HepG2 (cell line): ENCODE measurements around the gene LYST. TPM values are rescaled to one million over a fixed set of nuclear protein-coding genes. Genes with fewer than 3 reads are reported as not detected.

Source experiments
- ATAC-seq: fragments of 200-7000 bp; cut with Tn5 transposase; 3 replicates; pipeline ENCODE4 v1.9.1; 2020; ENCODE audit warnings: mild to moderate bottlenecking, moderate library complexity
- BruUV-seq: library from RNA; stranded (reverse); fragments of 400-500 nt; replicated peaks from 2 replicates; lab custom pipeline; 2021; lab: Mats Ljungman, UMichigan
- CTCF ChIA-PET: fragments of 300-600 bp; formaldehyde crosslinking; extraction: SDS; loops from one replicate; lab custom pipeline; 2021; ENCODE audit warnings: low total read pairs, inconsistent platforms, low intra/inter-chr PET ratio; lab: Yijun Ruan, JAX
- POLR2A ChIA-PET: fragments of 350-600 bp; sonication (Branson Sonifier 250); formaldehyde crosslinking; loops from one replicate; lab custom pipeline; 2020; ENCODE audit warnings: antibody characterized with exemption, inconsistent platforms; lab: Yijun Ruan, JAX
- DNase-seq: peaks from one replicate; pipeline ENCODE4 v3.0.0-alpha.2; 2015; ENCODE audit warnings: low spot score
- FAIRE-seq: peaks from 3 replicates; lab custom pipeline; 2011; peaks lifted over from hg19 to GRCh38; lab: Jason Lieb, UNC
- H2AFZ ChIP-seq: one replicate; pipeline ENCODE4 v1.6.1; 2011; ENCODE audit warnings: low read length, inconsistent platforms
- H3K27ac ChIP-seq: fragments of 300-600 bp; 3 replicates; pipeline ENCODE4 v1.8.0; 2011; ENCODE audit warnings: mixed run types, mild to moderate bottlenecking, mixed read lengths, low read length, inconsistent platforms; ENCODE audit not compliant: insufficient read depth; ENCODE audit errors: extremely low read length
- H3K27me3 ChIP-seq, 2 experiments: fragments of 200-600 bp in 1 of 2; 2 replicates in 1 of 2; 3 replicates in 1 of 2; pipeline versions ENCODE4 v1.6.0 to v1.8.0; 2011; ENCODE audit warnings: low read length in 2 of 2, mild to moderate bottlenecking in 2 of 2, moderate library complexity in 2 of 2, inconsistent platforms in 1 of 2; ENCODE audit not compliant: insufficient read depth in 2 of 2, control insufficient read depth in 1 of 2
- H3K36me3 ChIP-seq, 2 experiments: fragments of 200-600 bp in 1 of 2; replicated peaks in 1 of 2; 2 replicates in 1 of 2; 3 replicates in 1 of 2; pipeline versions ENCODE4 v1.5.1 to v1.8.0; 2011; ENCODE audit warnings: low read length in 2 of 2, inconsistent platforms in 1 of 2; ENCODE audit not compliant: insufficient read depth in 2 of 2, control insufficient read depth in 1 of 2
- H3K4me1 ChIP-seq: 2 replicates; pipeline ENCODE4 v1.5.1; 2012; ENCODE audit warnings: low read length, inconsistent platforms; ENCODE audit not compliant: insufficient read depth
- H3K4me2 ChIP-seq: 2 replicates; pipeline ENCODE4 v1.6.0; 2011; ENCODE audit warnings: low read depth, low read length, inconsistent platforms
- H3K4me3 ChIP-seq, 3 experiments: fragments of 200-600 bp in 1 of 3; sonication (generic), shearing (Covaris generic) in 1 of 3; replicated peaks in 1 of 3; 2 replicates each; pipeline ENCODE4 v1.5.1; 2011 to 2016; ENCODE audit warnings: low read length in 3 of 3, inconsistent platforms in 2 of 3, low read depth in 2 of 3, mild to moderate bottlenecking in 2 of 3, control low read depth in 1 of 3, mixed read lengths in 1 of 3; ENCODE audit not compliant: insufficient read depth in 1 of 3
- H3K79me2 ChIP-seq: one replicate; pipeline ENCODE4 v1.6.1; 2011; ENCODE audit warnings: low read length, inconsistent platforms; ENCODE audit not compliant: insufficient read depth
- H3K9ac ChIP-seq: 2 replicates; pipeline ENCODE4 v1.6.0; 2011; ENCODE audit warnings: mild to moderate bottlenecking, low read depth, low read length, inconsistent platforms; ENCODE audit not compliant: insufficient read depth
- H3K9me3 ChIP-seq: 2 replicates; pipeline ENCODE4 v1.5.1; 2012; ENCODE audit warnings: mild to moderate bottlenecking, low read length
- H4K20me1 ChIP-seq: 2 replicates; pipeline ENCODE4 v1.6.0; 2011; ENCODE audit warnings: inconsistent platforms, mild to moderate bottlenecking, low read length, moderate library complexity; ENCODE audit not compliant: insufficient read depth
- CHCHD3 ChIP-seq: sonication (generic); formaldehyde crosslinking; IDR thresholded peaks from 2 replicates; pipeline ENCODE4 v1.8.0; 2022; ENCODE audit warnings: mild to moderate bottlenecking, missing genetic modification reagents, moderate library complexity
- JDP2 ChIP-seq: sonication (generic); formaldehyde crosslinking; IDR thresholded peaks from 2 replicates; pipeline ENCODE4 v1.8.1; 2022; ENCODE audit warnings: missing genetic modification reagents, borderline replicate concordance
- KAT2B ChIP-seq: fragments of 150-350 bp; IDR thresholded peaks from 2 replicates; pipeline ENCODE4 v1.6.1; 2014; ENCODE audit warnings: low read depth, low read length, borderline replicate concordance
- LCORL ChIP-seq, 2 experiments: fragments of 450-650 bp in 1 of 2; sonication (generic) in 1 of 2; formaldehyde crosslinking in 1 of 2; IDR thresholded peaks; 2 replicates each; pipeline versions ENCODE4 v1.5.0 to v1.6.1; 2017 to 2020; ENCODE audit warnings: antibody characterized with exemption in 1 of 2, missing genetic modification reagents in 1 of 2
- RAD21 ChIP-seq: fragments of 450-650 bp; formaldehyde crosslinking; IDR thresholded peaks from 2 replicates; pipeline ENCODE4 v1.5.0; 2020; ENCODE audit warnings: mild to moderate bottlenecking
- ZBTB42 ChIP-seq: sonication (generic); formaldehyde crosslinking; IDR thresholded peaks from 2 replicates; pipeline ENCODE4 v1.5.0; 2020; ENCODE audit warnings: mild to moderate bottlenecking, missing genetic modification reagents
- ZSCAN9 ChIP-seq: IDR thresholded peaks from 2 replicates; pipeline ENCODE4 v1.6.1; 2016; ENCODE audit warnings: borderline replicate concordance
- WGBS: methylation state at CpG from one replicate; pipeline ENCODE4 v1.1.6; 2017; ENCODE audit warnings: low lambda C conversion rate; 5-methylcytosine and 5-hydroxymethylcytosine counted together
- in situ Hi-C: cut with HindIII; loops from 2 replicates; pipeline ENCODE4 v1.10.0; 2017; ENCODE audit warnings: low pct_unique_long_range_greater_than_20kb; ENCODE audit not compliant: extremely low pct_ligation_motif_present
- intact Hi-C: fragments of 100-400 bp; cut with micrococcal nuclease; formaldehyde crosslinking; loops from one replicate; pipeline ENCODE4 v1.10.0; 2022; ENCODE audit not compliant: unreplicated experiment
- polyA plus RNA-seq, 8 experiments: library from polyadenylated mRNA; depleted of rRNA in 3 of 8; stranded (reverse) in 7 of 8; unstranded in 1 of 8; fragments of >200 nt; fragmentation: Illumina TruSeq in 4 of 8; extraction: Trizol in 4 of 8; gene quantifications; 2 replicates each; pipeline versions ENCODE4 v1.2.1 to v1.2.3, GENCODE V29; 2011 to 2016; ENCODE audit warnings: low read depth in 4 of 8, missing spikeins in 1 of 8, mixed read lengths in 1 of 8; ENCODE audit not compliant: insufficient read depth in 1 of 8
- total RNA-seq, 5 experiments: library from RNA; depleted of rRNA; stranded (reverse); fragments of >200 nt; fragmentation: Illumina TruSeq; extraction: Trizol; gene quantifications; 2 replicates each; pipeline ENCODE4 v1.2.3, GENCODE V29; 2016; ENCODE audit warnings: low read depth in 1 of 5

Gene LYST
- total and polyA plus RNA-seq, 2 of the 13 experiments (the other 11 are each of a cell fraction or from before 2014, with no cell fraction given): 0.91 to 2.5 TPM

DNA sequence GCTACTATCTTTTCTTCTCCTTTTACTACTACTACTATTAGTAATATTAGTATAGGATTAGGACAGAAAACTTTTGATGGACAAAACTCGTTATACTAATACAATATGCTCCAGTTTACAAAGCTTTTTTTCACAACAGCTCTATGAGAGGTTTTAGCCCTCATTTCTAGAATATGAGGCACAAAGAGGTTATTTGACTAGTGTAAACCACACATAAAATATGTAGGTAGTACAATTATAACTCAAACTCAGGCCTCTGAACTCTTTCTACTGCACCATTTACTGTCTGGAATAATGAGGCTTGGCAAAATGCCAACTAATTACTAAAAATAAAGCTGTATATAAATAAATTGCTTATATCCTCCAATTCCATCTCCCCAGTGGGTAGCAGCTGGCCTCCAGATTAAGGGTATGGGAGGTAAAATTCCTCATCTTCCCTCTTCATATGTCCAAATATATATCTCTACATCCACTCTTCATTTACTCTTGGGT, 99.9 kb downstream of the LYST start:
- BruUV-seq: no TSS peak
- no peak for FAIRE-seq
- H3K9ac ChIP-seq: no peak overlapping the region
- TF ChIP-seq RAD21: no peak
- TF ChIP-seq LCORL (IDR thresholded peaks at IDR 0.05): peak; percentile 87
- no peak for TF ChIP-seq LCORL (CRISPR knock-in tag; IDR thresholded peaks at IDR 0.05)
- H3K4me2 ChIP-seq: no peak overlapping the region
- intact Hi-C loops: no loop called here
- ATAC-seq: no peak
- H3K79me2 ChIP-seq: no peaks in the 10 kb centered on the region
- no peak for DNase-seq
- CTCF ChIA-PET: no interaction called here
- H2AFZ ChIP-seq: no peak overlapping the region
- in situ Hi-C loops: no loop called here
- H3K9me3 ChIP-seq: no peaks in the 10 kb centered on the region
- H4K20me1 ChIP-seq: no peaks in the 10 kb centered on the region
- WGBS: 74% methylated on average over 1 of the region's 1 CpG
- no peaks in the 10 kb centered on the region for H3K4me1 ChIP-seq
- H3K27ac ChIP-seq: no peak overlapping the region
- POLR2A ChIA-PET: no interaction called here
- H3K4me3 ChIP-seq: no peak overlapping the region
- no peaks in the 10 kb centered on the region for H3K27me3 ChIP-seq
- H3K36me3 ChIP-seq: no peaks in the 10 kb centered on the region

DNA sequence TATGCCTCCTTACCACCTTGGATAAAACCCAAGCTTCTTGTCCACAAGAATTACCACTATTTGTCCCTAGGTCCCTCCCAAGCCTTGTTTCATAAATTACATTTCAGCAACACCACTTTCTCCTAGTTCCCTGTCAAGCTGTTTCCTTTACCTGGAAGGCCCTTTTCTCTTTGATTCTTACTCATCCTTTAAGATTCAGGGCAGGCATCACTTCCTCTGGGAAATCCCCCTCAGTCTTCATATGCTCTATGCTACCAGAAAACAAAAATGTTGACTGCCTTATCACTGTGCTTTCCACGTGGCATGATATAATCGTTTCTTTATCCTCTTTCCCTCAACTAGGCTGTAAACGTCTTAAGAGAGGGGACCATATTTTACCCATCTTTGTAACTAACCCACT, 102.7 kb downstream of the LYST start:
- Histone ChIP-seq H3K4me2 (no peak overlapping the region), H3K36me3 (no peaks in the 10 kb centered on the region), H3K4me1 (no peaks in the 10 kb centered on the region), H3K4me3 (no peak overlapping the region), H3K27ac (no peak overlapping the region), H3K27me3 (no peaks in the 10 kb centered on the region), H3K79me2 (no peaks in the 10 kb centered on the region), H3K9ac (no peak overlapping the region), H3K9me3 (no peaks in the 10 kb centered on the region), H4K20me1 (no peaks in the 10 kb centered on the region), H2AFZ (no peak overlapping the region)
- FAIRE-seq (no peak), DNase-seq (no peak), ATAC-seq (no peak)
- intact Hi-C loops: no loop called here
- 73% methylated on average over 3 of the region's 3 CpGs for WGBS
- no TSS peak for BruUV-seq
- in situ Hi-C loops: no loop called here
- TF ChIP-seq KAT2B (no peak), ZBTB42 (CRISPR knock-in tag) (no peak), ZSCAN9 (CRISPR knock-in tag) (no peak), CHCHD3 (CRISPR knock-in tag) (no peak), JDP2 (no peak)
- ChIA-PET CTCF (no interaction called here), POLR2A (no interaction called here)
